NCI-H510A (cell line): Measurements from ENCODE around the gene PRKCZ.

Experiments used
- DNase-seq: peaks from one replicate; lab custom pipeline; 2025; lab: John Stamatoyannopoulos, UW

PRKCZ gene

DNA sequence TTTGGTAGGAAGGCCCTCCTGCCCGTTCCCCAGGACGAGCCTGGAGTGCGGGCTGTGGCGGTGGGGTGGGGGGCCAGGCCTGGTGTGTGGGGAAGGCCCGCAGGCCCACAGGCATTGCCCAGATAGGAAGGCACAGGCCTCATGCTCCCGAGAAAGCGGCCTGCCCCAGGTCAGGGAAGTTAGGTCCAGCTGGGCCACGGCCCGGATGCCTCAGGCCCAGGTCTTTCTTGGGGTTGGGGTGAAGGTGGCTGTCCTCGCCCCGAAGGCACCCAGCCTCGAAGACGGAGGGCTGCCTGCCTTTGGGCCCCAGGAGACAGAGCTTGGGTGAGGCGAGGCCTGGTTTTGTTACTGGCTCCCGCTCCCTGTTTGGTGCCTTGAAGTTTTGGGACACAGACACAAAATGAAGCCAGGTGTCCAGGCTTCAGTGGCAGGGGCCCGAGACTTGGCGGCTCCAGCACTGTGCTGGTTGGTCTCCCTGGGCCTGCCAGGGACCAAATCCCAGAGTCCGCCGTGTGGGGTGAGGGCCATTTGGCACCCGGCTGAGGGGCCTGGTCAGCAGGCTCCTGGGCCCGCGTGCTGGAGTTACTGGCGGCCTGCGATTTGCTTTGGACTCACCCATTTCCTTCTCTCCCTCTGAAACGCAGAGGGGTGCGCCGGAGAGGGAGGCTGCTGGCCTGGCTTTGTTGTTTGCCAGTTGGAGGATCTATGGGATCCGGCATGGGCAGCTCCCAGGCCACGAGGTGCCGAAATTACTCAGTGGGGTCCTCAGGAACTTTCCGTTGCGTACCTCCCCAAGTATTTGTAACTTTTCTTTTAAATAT lies 179.9 kb downstream of the PRKCZ start:
- no peak for DNase-seq

DNA sequence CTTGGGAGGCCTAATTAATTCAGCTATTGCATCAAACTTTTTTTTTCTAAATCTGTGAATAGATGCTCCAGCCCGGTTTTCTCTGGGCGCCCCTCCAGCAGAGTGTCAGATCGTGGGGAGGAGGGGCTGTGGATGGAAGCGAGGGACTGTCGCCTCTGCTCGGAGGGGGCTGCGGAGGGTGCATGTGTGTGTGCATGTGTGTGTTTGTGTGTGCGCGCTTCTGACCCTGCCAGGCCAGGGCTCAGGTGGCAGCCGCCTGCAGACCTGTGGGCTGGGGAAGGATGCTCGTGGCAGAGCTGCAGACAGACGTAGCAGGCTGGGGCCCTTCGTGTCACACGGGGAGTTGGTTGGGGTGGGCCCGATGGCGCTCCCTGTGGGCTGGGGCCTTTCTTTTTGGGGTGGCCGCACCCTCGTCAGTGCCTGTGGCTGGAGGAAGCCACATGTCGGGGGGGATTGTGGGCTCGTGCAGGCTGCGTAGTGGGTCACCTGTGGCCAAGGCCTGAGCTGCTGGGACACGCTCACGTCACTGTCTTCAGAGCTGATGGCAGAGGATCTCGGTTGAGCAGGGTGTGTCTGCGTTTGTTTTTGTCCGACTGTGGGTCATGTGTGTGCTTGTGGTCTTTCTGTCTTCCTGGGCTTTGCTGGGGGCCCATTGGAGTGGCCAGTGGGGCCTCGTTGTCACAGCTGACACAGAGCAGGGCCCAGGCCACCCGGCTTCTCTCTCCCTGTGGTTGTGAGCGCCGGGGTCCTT lies 180.7 kb downstream of the PRKCZ start:
- DNase-seq = no peak

DNA sequence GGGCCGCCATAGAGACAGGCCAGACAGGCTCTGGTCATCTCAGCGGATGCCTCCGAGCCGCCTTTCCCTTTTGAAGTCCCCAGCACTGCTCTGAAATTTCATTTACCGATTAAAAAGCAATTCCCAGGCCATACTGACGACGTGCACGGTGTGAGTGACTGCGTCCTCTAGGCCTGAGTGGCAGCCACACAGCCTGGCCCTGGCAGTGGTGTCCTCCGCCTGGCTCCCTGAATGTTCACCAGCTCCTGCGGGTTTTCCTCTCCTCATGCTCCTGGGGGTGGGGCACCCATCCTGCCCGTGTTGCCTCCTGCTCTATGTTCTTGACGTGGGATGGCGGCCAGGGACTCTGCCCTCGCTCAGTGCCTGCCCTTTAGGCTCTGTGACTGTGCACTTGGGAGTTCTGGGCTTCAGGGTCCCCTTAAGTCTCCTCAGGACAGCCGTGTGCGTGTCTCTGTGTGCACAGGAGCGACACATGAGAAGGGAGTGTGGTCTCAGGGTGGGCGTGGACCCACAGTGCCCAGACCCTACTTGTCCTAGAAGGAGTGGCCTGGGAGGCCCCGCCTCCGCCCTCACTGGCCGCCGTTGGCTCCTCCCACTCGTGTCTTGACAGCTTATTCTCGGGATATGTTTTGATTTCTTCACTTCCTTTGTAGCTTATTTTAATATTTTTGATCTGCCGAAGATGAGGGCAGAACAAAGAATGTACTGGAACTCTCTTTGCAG lies 181.5 kb downstream of the PRKCZ start:
- no peak for DNase-seq

DNA sequence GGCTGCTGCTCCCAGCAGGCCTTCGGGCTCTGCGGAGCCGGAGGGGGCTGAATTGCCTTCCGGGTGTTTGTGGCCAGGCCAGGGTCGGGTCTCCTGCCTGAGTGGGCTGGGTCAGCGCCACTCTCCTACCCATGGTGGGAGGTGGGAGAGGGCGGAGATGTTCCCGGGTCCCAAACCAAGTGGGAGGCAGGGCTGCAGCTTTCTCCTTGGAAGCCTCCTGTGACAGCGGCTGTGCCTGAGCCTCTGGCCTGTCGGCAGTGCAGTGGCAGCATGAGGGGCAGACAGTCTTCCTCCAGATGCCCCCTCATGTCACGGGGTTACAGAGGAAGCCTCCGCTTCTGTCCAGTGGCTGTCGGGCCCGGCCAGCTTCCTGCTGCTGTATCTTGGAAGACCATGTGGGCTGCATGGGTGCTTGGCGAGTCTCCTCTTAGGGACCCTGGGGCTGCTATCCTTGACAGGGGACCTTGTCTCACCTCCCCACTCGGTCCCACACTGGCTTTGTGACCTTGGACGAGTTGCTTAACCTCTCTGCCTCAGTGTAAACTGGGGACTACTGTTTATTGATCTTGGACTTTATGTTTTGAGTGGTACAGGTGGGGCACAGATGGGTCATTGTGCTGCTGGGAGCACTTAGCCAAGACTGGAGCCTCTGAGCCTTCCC lies 182.2 kb downstream of the PRKCZ start:
- DNase-seq = no peak

DNA sequence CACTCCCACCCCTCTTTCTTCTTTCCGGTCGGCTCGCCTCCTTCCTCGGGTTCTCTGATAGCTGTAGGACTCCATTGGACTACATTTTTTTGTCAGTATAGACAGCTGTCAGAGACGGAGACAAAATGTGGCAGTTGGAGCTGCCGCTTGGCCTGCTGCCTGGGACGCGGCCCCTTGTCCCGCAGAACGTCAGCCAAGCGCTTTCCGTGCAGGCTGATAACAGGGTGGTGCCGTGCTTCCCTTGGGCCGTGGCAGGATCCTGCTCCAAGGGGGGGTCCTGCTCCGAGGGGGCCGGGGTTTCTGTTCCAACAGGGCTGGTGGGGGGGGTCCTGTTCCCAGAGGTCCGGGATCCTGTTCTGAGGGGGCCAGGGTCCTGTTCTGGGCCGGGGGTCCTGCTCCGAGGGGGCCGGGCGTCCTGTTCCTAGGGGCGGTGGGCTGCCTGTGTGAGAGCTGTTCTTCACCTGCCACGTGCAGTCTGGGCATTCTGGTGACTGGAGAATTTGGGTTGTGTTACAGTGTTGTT lies 182.8 kb downstream of the PRKCZ start:
- no peak for DNase-seq

DNA sequence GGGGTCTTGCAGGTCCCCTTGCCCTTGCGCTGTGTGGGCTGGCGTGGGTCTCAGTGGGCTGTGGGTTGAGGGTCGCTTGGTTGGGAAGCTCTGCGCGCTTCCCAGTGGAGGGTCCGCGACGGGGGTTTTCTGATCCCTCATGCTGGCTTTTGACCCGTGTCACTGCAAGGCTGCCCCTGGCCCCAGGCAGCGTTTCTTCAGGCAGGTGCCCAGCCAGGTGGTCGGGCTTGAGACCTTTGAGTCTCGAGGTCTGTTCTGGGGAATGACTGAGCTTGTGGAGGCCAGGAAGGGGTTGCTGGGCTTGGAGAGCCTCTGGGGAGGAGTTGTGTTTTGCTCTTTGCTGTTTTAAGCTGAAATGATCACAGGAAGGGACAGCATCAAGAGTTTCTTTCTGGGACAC lies 183.3 kb downstream of the PRKCZ start:
- DNase-seq = no peak

DNA sequence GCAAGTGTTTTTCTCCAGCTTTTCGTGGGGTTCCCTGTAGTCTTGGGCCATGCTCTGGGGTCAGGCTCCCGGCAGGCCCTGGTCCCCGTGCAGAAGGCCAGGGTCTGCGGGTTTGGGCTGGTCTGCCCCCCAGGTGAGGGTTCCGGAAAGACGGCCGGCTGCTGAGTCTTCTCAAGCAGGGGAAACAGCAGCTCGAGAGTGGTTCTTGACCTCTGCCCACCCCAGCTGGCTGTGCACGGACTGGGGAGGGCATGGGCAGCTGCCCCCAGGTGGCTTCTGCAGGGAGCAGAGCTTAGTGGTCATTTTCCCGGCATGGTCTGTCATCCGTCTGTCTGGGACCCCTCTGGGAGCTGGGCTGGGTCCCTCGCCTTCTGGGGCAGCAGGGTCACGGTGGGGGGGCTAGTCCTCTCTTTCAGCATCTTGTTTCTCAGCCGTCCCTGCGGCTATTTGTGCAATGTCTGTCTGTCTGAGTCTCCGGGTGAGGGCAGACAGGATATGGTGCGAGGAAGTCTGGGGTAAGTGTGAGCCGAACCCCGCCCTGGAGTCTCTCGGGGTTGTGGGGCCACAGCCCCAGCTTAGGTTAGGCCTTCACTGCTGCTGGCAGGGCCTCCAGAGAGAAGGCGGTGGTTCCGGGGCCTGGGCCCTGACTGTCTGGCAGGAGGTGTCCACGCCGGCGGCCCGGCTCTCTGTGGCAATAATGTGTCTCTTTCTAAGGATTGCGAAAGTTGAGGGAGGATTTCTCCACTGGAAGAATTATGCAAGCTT lies 184.0 kb downstream of the PRKCZ start:
- DNase-seq = no peak

DNA sequence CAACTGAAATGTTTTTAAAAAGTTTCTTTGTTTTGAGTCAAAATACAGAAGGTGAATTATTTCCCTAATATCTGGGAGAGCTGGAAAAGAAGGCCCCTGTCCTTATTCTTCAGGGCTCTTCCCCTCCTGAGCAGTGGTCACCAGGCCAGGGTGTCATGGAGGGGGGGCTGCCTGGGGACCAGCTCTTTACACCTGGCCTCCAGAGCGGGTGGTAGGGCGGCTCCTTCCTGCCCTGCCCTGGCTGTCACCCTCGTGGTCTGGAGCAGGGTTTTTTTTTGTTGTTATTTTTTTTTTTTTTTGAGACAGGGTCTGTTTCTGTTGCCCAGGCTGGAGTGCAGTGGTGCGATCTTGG lies 184.5 kb downstream of the PRKCZ start:
- no peak for DNase-seq
